Measurements from ENCODE around the gene ADGRD2.

DNA sequence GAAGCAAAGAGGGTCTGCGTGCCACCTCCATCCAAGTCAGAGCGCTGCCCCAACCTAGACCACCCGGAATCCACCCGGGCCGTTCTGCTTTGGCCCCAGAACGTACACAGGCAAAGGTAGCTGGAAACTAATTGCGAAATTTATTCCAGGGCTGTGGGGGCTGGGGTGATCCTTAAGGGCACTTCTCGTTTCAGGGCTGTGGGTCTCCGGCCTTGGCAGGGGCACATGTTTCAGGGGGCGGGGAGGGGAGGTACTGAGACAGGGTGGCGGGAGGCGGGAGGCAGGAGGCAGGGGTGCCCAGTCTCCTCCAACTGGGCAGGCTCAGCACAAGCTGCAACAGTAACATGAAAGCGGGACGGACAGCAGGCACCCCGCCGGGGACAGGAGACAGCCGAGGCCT is 30.9 kb downstream of the ADGRD2 start:
- TF ChIP-seq MTA3 (IDR thresholded peaks at IDR 0.05; ENCODE audit: borderline replicate concordance) = no peak
- TF ChIP-seq CBX8 (IDR thresholded peaks at IDR 0.05; ENCODE audit: borderline replicate concordance, extremely low read depth, low read depth, low read length, poor library complexity, severe bottlenecking) = no peak

Data from K562 (cell line).